Measurements from ENCODE around the gene BABAM2. TPM values are rescaled to one million over a fixed set of nuclear protein-coding genes. Genes with fewer than 3 reads are reported as not detected.

Gene BABAM2
- total and polyA plus RNA-seq, 2 experiments from 2014 or later: 28.8 to 43.6 TPM

GRCh38 chr2:28377984-28378678 lies 487.6 kb downstream of the BABAM2 start:
- TF ChIP-seq EZH2phosphoT487 (IDR thresholded peaks at IDR 0.05; ENCODE audit: low read depth, severe bottlenecking, unreplicated experiment): no peak
- no peak for TF ChIP-seq EZH2 (IDR thresholded peaks at IDR 0.05; ENCODE audit: borderline replicate concordance)
- no peak for TF ChIP-seq CTCF (IDR thresholded peaks at IDR 0.05; ENCODE audit: poor library complexity)
- WGBS (ENCODE audit: low lambda C conversion rate, missing lambda C conversion rate): 97% methylated on average over 9 of the region's 9 CpGs
- Histone ChIP-seq H3K79me2 (no peaks in the 10 kb centered on the region), H3K36me3 (replicated peaks; ENCODE audit: insufficient read depth, low read depth) (no peaks in the 10 kb centered on the region), H3K4me2 (no peak overlapping the region), H3K27me3 (no peaks in the 10 kb centered on the region), H3K9me3 (ENCODE audit: low read depth) (no peaks in the 10 kb centered on the region), H3K9me2 (replicated peaks; ENCODE audit: insufficient read depth) (no peaks in the 10 kb centered on the region), H2AFZ (no peak overlapping the region), H3K4me3 (no peak overlapping the region), H3K4me1 (ENCODE audit: insufficient read depth) (peaks cover 41% of the 10 kb centered on the region), H3K27ac (peak overlapping the region; percentile 68), H4K20me1 (ENCODE audit: insufficient read depth, poor library complexity, severe bottlenecking) (no peaks in the 10 kb centered on the region)
- no peak for DNase-seq (ENCODE audit: low spot score)

- Histone ChIP-seq H3K4me1 (ENCODE audit: insufficient read depth) (peaks cover 46% of the 10 kb centered on the region), H3K27ac (peak overlapping the region; percentile 68), H2AFZ (no peak overlapping the region), H3K36me3 (replicated peaks; ENCODE audit: insufficient read depth, low read depth) (no peaks in the 10 kb centered on the region), H3K9me3 (ENCODE audit: low read depth) (no peaks in the 10 kb centered on the region), H3K9me2 (replicated peaks; ENCODE audit: insufficient read depth) (no peaks in the 10 kb centered on the region), H3K4me2 (no peak overlapping the region), H3K4me3 (no peak overlapping the region), H3K79me2 (no peaks in the 10 kb centered on the region), H4K20me1 (ENCODE audit: insufficient read depth, poor library complexity, severe bottlenecking) (no peaks in the 10 kb centered on the region), H3K27me3 (no peaks in the 10 kb centered on the region)
- TF ChIP-seq EZH2 (IDR thresholded peaks at IDR 0.05; ENCODE audit: borderline replicate concordance): no peak
- no peak for TF ChIP-seq CTCF (IDR thresholded peaks at IDR 0.05; ENCODE audit: poor library complexity)
- no peak for TF ChIP-seq EZH2phosphoT487 (IDR thresholded peaks at IDR 0.05; ENCODE audit: low read depth, severe bottlenecking, unreplicated experiment)
- no peak for DNase-seq (ENCODE audit: low spot score)
- 85% methylated on average over 16 of the region's 16 CpGs for WGBS (ENCODE audit: low lambda C conversion rate, missing lambda C conversion rate)
These were observed 488.4 kb downstream of the BABAM2 start for GRCh38 chr2:28378679-28379584.

DNA sequence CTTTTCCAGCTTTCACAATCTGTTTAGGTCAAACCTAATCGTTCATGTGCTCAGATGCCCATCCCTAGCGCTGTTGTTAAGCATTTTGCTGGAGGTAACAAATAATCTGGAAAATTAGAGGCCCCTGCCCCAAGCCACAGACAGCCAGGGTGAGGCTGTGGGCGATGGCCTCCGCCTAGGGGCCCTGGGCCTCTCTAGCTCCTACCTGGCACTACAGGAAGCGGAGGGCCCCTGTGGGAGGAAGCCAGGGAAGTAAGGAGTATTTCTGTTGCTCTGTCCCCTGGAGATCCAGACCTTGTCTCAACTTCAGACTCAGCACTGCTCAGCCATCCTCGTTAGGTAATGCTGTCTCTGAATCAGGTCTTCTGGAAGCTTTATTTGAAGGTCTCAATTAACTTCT lies 489.7 kb downstream of the BABAM2 start:
- Histone ChIP-seq H2AFZ (no peak overlapping the region), H3K27me3 (no peaks in the 10 kb centered on the region), H3K4me3 (no peak overlapping the region), H3K36me3 (replicated peaks; ENCODE audit: insufficient read depth, low read depth) (no peaks in the 10 kb centered on the region), H4K20me1 (ENCODE audit: insufficient read depth, poor library complexity, severe bottlenecking) (no peaks in the 10 kb centered on the region), H3K27ac (peak overlapping the region; percentile 96), H3K9me2 (replicated peaks; ENCODE audit: insufficient read depth) (no peaks in the 10 kb centered on the region), H3K4me1 (ENCODE audit: insufficient read depth) (peaks cover 46% of the 10 kb centered on the region), H3K4me2 (no peak overlapping the region), H3K9me3 (ENCODE audit: low read depth) (no peaks in the 10 kb centered on the region), H3K79me2 (no peaks in the 10 kb centered on the region)
- no peak for DNase-seq (ENCODE audit: low spot score)
- TF ChIP-seq CTCF (IDR thresholded peaks at IDR 0.05; ENCODE audit: poor library complexity) (no peak), EZH2 (IDR thresholded peaks at IDR 0.05; ENCODE audit: borderline replicate concordance) (no peak)
- WGBS (ENCODE audit: low lambda C conversion rate, missing lambda C conversion rate): 84% methylated on average over 6 of the region's 6 CpGs

Measured in hepatocyte (in vitro differentiated cells).